ENCODE measurements around the gene CYP27B1. TPM values are rescaled to one million over a fixed set of nuclear protein-coding genes. Genes with fewer than 3 reads are reported as not detected.

CYP27B1 gene
- total RNA-seq, 3 donors from 2014 or later: 0.33 to 2.2 (median 0.48) TPM

GRCh38 chr12:57733928-57734327, 33.0 kb downstream of the CYP27B1 start:
- Histone ChIP-seq H3K4me1 (peaks cover 9 to 15% of the 10 kb centered on the region in 2 donors), H3K27me3 (peaks cover 14 to 36% of the 10 kb centered on the region in 2 donors), H3K36me3 (no peaks in the 10 kb centered on the region), H3K27ac (no peak overlapping the region), H3K4me3 (no peak overlapping the region), H3K9me3 (no peaks in the 10 kb centered on the region)
- intact Hi-C loops (cut with DNase I; ENCODE audit: low total_unique reads): no loop called here
- TF ChIP-seq POLR2AphosphoS5 (IDR thresholded peaks at IDR 0.05): no peak
- no peak for TF ChIP-seq POLR2A (IDR thresholded peaks at IDR 0.05)
- TF ChIP-seq CTCF (IDR thresholded peaks at IDR 0.05): no peak
- DNase-seq (ENCODE audit: low spot score in 2 of 2): no peak

GRCh38 chr12:57732726-57733593, 33.9 kb downstream of the CYP27B1 start:
- TF ChIP-seq POLR2AphosphoS5 (IDR thresholded peaks at IDR 0.05): no peak
- no peak for TF ChIP-seq CTCF (IDR thresholded peaks at IDR 0.05)
- TF ChIP-seq POLR2A (IDR thresholded peaks at IDR 0.05): no peak
- intact Hi-C loops (cut with DNase I; ENCODE audit: low total_unique reads): no loop called here
- Histone ChIP-seq H3K27ac (no peak overlapping the region), H3K9me3 (no peaks in the 10 kb centered on the region), H3K4me3 (no peak overlapping the region), H3K36me3 (no peaks in the 10 kb centered on the region), H3K27me3 (peaks cover 5 to 26% of the 10 kb centered on the region in 2 donors), H3K4me1 (peaks cover 9 to 15% of the 10 kb centered on the region in 2 donors)
- no peak for DNase-seq (ENCODE audit: low spot score in 2 of 2)

- no peak for DNase-seq (ENCODE audit: low spot score in 2 of 2)
- Histone ChIP-seq H3K27me3 (peaks cover 3 to 19% of the 10 kb centered on the region in 2 donors), H3K9me3 (no peaks in the 10 kb centered on the region), H3K36me3 (no peaks in the 10 kb centered on the region), H3K4me3 (no peak overlapping the region), H3K4me1 (peaks cover 6 to 11% of the 10 kb centered on the region in 2 donors), H3K27ac (no peak overlapping the region)
- intact Hi-C loops (cut with DNase I; ENCODE audit: low total_unique reads): no loop called here
- TF ChIP-seq CTCF (IDR thresholded peaks at IDR 0.05) (no peak), POLR2A (IDR thresholded peaks at IDR 0.05) (no peak), POLR2AphosphoS5 (IDR thresholded peaks at IDR 0.05) (no peak)
Measured at GRCh38 chr12:57732270-57732669, 34.6 kb downstream of the CYP27B1 start.

- no peaks in the 10 kb centered on the region for H3K36me3 ChIP-seq
- H3K27me3 ChIP-seq: peaks cover 0 to 12% of the 10 kb centered on the region in 2 donors
- no peak for DNase-seq (ENCODE audit: low spot score in 2 of 2)
- H3K9me3 ChIP-seq: no peaks in the 10 kb centered on the region
- no peak overlapping the region for H3K27ac ChIP-seq
- TF ChIP-seq POLR2A (IDR thresholded peaks at IDR 0.05) (no peak), CTCF (IDR thresholded peaks at IDR 0.05) (no peak), POLR2AphosphoS5 (IDR thresholded peaks at IDR 0.05) (no peak)
- H3K4me1 ChIP-seq: peaks cover under 1 to 4% of the 10 kb centered on the region in 2 donors
- intact Hi-C loops (cut with DNase I; ENCODE audit: low total_unique reads): no loop called here
- no peak overlapping the region for H3K4me3 ChIP-seq
Measured at GRCh38 chr12:57731411-57732080, 35.3 kb downstream of the CYP27B1 start.

All from breast epithelium (tissue), 4 donors.